WERI-Rb-1 (cell line): ENCODE data around the gene CRTC2.
"Not testable (repeated sequence)": the region's sequence is repeated elsewhere in the genome, so short reads cannot be mapped to it uniquely, and the experiment has no call there.

Experiments
- DNase-seq: peaks from one replicate; pipeline ENCODE4 v3.0.0-alpha.2; 2020
- H3K27ac ChIP-seq: fragments of 250-450 bp; sonication (Bioruptor Pico); 2 replicates; pipeline ENCODE4 v1.5.1; 2020; ENCODE audit warnings: mild to moderate bottlenecking, moderate library complexity
- H3K27me3 ChIP-seq: fragments of 250-450 bp; sonication (Bioruptor Pico); 2 replicates; pipeline ENCODE4 v1.5.1; 2021; ENCODE audit warnings: mild to moderate bottlenecking, low read depth, moderate library complexity; ENCODE audit not compliant: insufficient read depth, severe bottlenecking
- H3K36me3 ChIP-seq: fragments of 250-450 bp; sonication (Bioruptor Pico); 2 replicates; pipeline ENCODE4 v1.5.1; 2020; ENCODE audit warnings: mild to moderate bottlenecking, moderate library complexity
- H3K4me3 ChIP-seq: 2 replicates; pipeline ENCODE4 v1.5.1; 2011; ENCODE audit warnings: low read depth, mild to moderate bottlenecking, control low read depth, low read length
- H3K9me3 ChIP-seq: fragments of 250-450 bp; sonication (Bioruptor Pico); 2 replicates; pipeline ENCODE4 v1.5.1; 2021; ENCODE audit warnings: mild to moderate bottlenecking, moderate library complexity; ENCODE audit not compliant: severe bottlenecking
- CTCF ChIP-seq: IDR thresholded peaks from 2 replicates; pipeline ENCODE4 v1.5.1; 2011; ENCODE audit warnings: low read depth, mild to moderate bottlenecking, control low read depth, inconsistent platforms, low read length

The CRTC2 gene

GRCh38 chr1:153919876-153920852 is 38.2 kb downstream of the CRTC2 start:
- Histone ChIP-seq H3K27me3 (no peaks in the 10 kb centered on the region), H3K4me3 (no peak overlapping the region), H3K27ac (no peak overlapping the region), H3K36me3 (peaks cover 68% of the 10 kb centered on the region), H3K9me3 (no peaks in the 10 kb centered on the region)
- no peak for DNase-seq
- peak; percentile 29 for TF ChIP-seq CTCF

GRCh38 chr1:153916297-153916696 is 42.1 kb downstream of the CRTC2 start:
- Histone ChIP-seq H3K9me3 (no peaks in the 10 kb centered on the region), H3K27me3 (no peaks in the 10 kb centered on the region), H3K27ac (no peak overlapping the region), H3K4me3 (no peak overlapping the region), H3K36me3 (peaks cover 83% of the 10 kb centered on the region)
- DNase-seq = no peak
- no peak for TF ChIP-seq CTCF

GRCh38 chr1:153912349-153912748 is 46.1 kb downstream of the CRTC2 start:
- Histone ChIP-seq H3K9me3 (no peaks in the 10 kb centered on the region), H3K36me3 (peaks cover 69% of the 10 kb centered on the region), H3K4me3 (no peak overlapping the region), H3K27ac (no peak overlapping the region), H3K27me3 (no peaks in the 10 kb centered on the region)
- no peak for DNase-seq
- no peak for TF ChIP-seq CTCF

DNA sequence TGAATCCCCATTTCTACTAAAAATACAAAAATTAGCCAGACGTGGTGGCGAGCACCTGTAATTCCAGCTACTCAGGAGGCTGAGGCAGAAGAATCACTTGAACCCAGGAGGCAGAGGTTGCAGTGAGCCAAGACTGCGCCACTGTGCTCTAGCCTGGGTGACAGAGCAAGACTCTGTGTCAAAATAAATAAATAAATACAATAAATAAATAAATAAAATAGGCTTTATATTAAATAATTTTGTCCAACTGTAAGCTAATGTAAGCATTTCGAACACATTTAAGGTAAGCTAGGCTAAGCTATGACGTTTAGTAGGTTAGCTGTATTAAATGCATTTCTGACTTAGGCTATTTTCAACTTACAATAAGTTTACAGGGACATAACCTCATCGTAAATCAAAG is 47.9 kb downstream of the CRTC2 start:
- H3K9me3 ChIP-seq, H3K27me3 ChIP-seq: not testable (repeated sequence)

DNA sequence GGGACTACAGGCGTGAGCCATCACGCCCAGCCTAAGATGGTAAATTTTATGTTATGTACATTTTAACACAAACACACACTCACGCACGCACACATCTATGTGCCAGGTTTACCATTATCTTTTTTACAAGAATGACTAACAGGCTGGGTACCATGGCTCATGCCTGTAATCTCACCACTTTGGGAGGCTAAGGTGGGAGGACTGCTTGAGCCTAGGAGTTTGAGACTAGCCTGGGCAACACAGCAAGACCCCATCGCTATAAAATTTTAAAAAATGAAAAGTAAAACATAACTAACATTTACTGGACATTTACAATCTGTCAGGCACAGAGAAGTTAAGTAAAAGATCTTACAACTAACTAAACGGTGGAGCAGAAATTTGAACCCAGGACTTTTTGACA is 50.3 kb downstream of the CRTC2 start:
- Histone ChIP-seq H3K9me3 (no peaks in the 10 kb centered on the region), H3K4me3 (no peak overlapping the region), H3K36me3 (peaks cover 53% of the 10 kb centered on the region), H3K27me3 (no peaks in the 10 kb centered on the region), H3K27ac (no peak overlapping the region)
- DNase-seq = no peak
- TF ChIP-seq CTCF = no peak

More for the DNA sequence above, 47.9 kb downstream of the CRTC2 start:
- DNase-seq, H3K27ac ChIP-seq, H3K4me3 ChIP-seq: not testable (repeated sequence)
- peaks cover 58% of the 10 kb centered on the region for H3K36me3 ChIP-seq

DNA sequence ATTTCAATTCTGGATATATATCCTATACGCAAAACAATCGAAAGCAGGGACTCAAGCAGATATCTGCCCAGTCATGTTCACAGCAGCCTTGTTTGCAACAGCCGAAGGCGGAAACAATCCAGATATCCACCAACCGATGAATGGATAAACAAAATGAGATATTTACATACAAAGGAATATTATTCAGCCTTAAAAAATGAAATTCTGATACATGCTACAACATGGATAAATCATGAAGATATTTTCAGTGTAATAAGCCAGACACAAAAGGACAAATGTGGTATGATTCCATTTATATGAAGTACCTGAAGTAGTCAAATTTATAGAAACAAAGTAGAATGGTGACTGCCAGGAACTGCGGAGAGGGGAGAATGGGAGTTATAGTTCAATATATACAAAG is 51.3 kb downstream of the CRTC2 start:
- Histone ChIP-seq H3K4me3 (no peak overlapping the region), H3K27me3 (no peaks in the 10 kb centered on the region), H3K9me3 (no peaks in the 10 kb centered on the region), H3K27ac (no peak overlapping the region), H3K36me3 (peaks cover 54% of the 10 kb centered on the region)
- no peak for TF ChIP-seq CTCF
- DNase-seq = no peak
